OCI-LY3 (cell line): ENCODE data around the gene SLC6A15.

Experiments
- H2AFZ ChIP-seq: fragments of 200-600, 300-600 bp; shearing (Covaris generic); 2 replicates; pipeline ENCODE4 v1.6.0; 2014; ENCODE audit warnings: antibody characterized with exemption, low read depth, low read length
- H3K27ac ChIP-seq: fragments of 200-600, 300-600 bp; sonication (generic); 2 replicates; pipeline ENCODE4 v1.5.1; 2014; ENCODE audit warnings: mild to moderate bottlenecking, low read length, moderate library complexity, mixed read lengths
- H3K27me3 ChIP-seq: fragments of 200-600, 300-600 bp; sonication (generic); 2 replicates; pipeline ENCODE4 v1.6.1; 2014; ENCODE audit warnings: low read depth, low read length, mixed read lengths
- H3K36me3 ChIP-seq: fragments of 200-600, 300-600 bp; sonication (generic); replicated peaks from 2 replicates; pipeline ENCODE3; 2014; ENCODE audit warnings: low read depth, low read length, mixed read lengths
- H3K4me1 ChIP-seq: fragments of 300-600, 200-600 bp; sonication (generic); 2 replicates; pipeline ENCODE4 v1.6.1; 2014; ENCODE audit warnings: low read length, mixed read lengths
- H3K4me2 ChIP-seq: fragments of 200-600, 300-600 bp; sonication (generic); 2 replicates; pipeline ENCODE4 v1.6.1; 2014; ENCODE audit warnings: low read length, mixed read lengths
- H3K4me3 ChIP-seq: fragments of 300-600, 200-600 bp; sonication (generic); 2 replicates; pipeline ENCODE4 v1.5.1; 2014; ENCODE audit warnings: antibody characterized with exemption, mild to moderate bottlenecking, low read length, moderate library complexity
- H3K79me2 ChIP-seq: fragments of 300-600, 200-600 bp; shearing (Covaris generic); 2 replicates; pipeline ENCODE4 v1.6.1; 2014; ENCODE audit warnings: mild to moderate bottlenecking, low read length, mixed read lengths
- H3K9ac ChIP-seq: fragments of 300-600, 200-600 bp; shearing (Covaris generic); 2 replicates; pipeline ENCODE4 v1.6.0; 2014; ENCODE audit warnings: mild to moderate bottlenecking, low read length, moderate library complexity
- H3K9me3 ChIP-seq: fragments of 200-600, 300-600 bp; shearing (Covaris generic); 2 replicates; pipeline ENCODE4 v1.6.1; 2014; ENCODE audit warnings: low read length, mixed read lengths; ENCODE audit not compliant: insufficient read depth
- H4K20me1 ChIP-seq: fragments of 200-600, 300-600 bp; sonication (generic); 2 replicates; pipeline ENCODE4 v1.6.1; 2016; ENCODE audit warnings: low read length, mixed read lengths; ENCODE audit not compliant: insufficient read depth
- EZH2phosphoT487 ChIP-seq: fragments of 200-600 bp; shearing (Covaris generic); IDR thresholded peaks from 2 replicates; pipeline ENCODE4 v1.6.1; 2018; ENCODE audit warnings: antibody characterized with exemption, mixed run types, low read depth
- TF ChIP-seq, protein P1 (sequence below): fragments of 200-600, 300-600 bp; sonication (generic); IDR thresholded peaks from 2 replicates; pipeline ENCODE4 v1.5.1; 2014; ENCODE audit warnings: antibody characterized with exemption, low read length, low read depth

SLC6A15 gene

DNA sequence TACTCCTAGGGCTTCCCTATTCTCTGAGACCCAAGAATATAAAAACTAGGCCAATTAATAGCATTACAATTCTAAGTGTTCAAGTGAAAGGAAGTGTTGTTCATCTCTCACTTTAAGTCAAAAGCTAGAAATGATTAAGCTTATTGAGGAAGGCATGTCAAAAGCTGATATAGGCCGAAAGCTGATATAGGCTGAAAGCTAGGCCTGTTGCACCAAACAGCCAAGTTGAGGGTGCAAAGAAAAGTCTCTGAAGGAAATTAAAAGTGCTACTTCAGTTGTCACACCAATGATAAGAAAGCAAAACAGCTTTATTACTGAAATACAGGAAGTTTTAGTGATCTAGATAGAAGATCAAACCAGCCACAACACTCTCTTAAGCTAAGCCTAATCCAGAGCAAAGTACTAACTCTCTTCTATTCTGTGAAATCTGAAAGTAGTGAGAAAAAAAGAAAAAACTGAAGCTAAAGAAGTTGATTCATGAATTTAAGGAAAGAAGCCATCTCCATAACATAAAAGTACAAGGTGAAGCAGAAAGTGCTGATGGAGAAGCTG lies 68.9 kb downstream of the SLC6A15 start:
- no peak overlapping the region for H3K9ac ChIP-seq

DNA sequence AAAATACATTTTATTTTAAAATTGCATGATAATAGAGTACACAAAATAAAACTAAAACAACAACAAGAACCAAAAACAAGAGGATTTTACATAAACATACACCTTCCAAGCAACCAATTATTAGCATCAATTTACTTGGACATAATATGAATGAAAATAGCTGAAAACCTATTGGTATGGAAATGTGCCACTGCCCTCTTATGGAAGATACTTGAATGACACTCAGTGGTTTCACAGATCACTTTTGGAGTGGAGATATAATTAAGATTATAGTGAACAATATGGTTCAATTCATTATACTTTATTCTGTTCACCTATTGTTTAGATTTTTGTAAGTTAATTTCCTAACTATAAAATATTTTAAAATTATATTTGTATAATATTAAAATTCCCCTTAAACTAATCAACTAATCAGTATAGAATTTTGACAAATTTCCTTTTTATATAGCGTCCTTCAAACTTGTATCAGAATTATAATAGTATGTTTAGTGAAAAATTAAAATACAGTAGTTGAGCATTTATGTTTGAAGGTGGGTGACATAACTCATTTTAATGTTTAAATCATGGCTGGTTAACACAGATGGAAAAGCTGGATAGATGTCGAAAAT lies 70.1 kb downstream of the SLC6A15 start:
- Histone ChIP-seq H3K9me3 (no peaks in the 10 kb centered on the region), H3K36me3 (no peaks in the 10 kb centered on the region), H4K20me1 (no peaks in the 10 kb centered on the region), H3K9ac (no peak overlapping the region), H3K27me3 (no peaks in the 10 kb centered on the region), H3K4me2 (no peak overlapping the region), H3K27ac (no peak overlapping the region), H3K79me2 (no peaks in the 10 kb centered on the region), H2AFZ (no peak overlapping the region), H3K4me3 (no peak overlapping the region), H3K4me1 (peaks cover 13% of the 10 kb centered on the region)
- no peak for TF ChIP-seq EZH2phosphoT487
- TF ChIP-seq, protein P1, sequence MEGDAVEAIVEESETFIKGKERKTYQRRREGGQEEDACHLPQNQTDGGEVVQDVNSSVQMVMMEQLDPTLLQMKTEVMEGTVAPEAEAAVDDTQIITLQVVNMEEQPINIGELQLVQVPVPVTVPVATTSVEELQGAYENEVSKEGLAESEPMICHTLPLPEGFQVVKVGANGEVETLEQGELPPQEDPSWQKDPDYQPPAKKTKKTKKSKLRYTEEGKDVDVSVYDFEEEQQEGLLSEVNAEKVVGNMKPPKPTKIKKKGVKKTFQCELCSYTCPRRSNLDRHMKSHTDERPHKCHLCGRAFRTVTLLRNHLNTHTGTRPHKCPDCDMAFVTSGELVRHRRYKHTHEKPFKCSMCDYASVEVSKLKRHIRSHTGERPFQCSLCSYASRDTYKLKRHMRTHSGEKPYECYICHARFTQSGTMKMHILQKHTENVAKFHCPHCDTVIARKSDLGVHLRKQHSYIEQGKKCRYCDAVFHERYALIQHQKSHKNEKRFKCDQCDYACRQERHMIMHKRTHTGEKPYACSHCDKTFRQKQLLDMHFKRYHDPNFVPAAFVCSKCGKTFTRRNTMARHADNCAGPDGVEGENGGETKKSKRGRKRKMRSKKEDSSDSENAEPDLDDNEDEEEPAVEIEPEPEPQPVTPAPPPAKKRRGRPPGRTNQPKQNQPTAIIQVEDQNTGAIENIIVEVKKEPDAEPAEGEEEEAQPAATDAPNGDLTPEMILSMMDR, result peak; percentile 76

More for the DNA sequence above, 68.9 kb downstream of the SLC6A15 start:
- Histone ChIP-seq H3K9me3 (no peaks in the 10 kb centered on the region), H3K36me3 (no peaks in the 10 kb centered on the region), H3K4me1 (peaks cover 13% of the 10 kb centered on the region), H3K27me3 (no peaks in the 10 kb centered on the region), H3K4me2 (peak overlapping the region; percentile 21), H3K4me3 (no peak overlapping the region), H3K79me2 (no peaks in the 10 kb centered on the region), H4K20me1 (no peaks in the 10 kb centered on the region), H3K27ac (peak overlapping the region; percentile 27), H2AFZ (peak overlapping the region; percentile 32)
- TF ChIP-seq, protein P1, result no peak
- TF ChIP-seq EZH2phosphoT487, result no peak

DNA sequence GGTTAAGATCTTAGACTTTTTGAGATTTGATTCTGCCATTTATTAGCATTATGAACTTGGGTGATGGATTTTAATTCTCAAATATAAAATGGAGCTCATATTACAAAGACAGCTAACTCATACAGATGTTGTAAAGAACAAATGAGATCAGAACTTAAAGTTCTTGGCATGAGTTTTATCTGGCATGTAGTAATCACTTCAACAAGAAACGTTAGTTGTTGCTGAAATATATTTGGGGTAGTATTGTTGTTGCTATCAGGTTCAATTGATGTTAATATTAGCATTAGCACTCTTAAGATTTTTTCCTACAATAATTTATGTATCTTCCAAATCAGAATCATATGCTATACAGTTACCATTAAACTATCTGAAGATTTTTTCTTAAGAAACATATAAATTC lies 71.0 kb downstream of the SLC6A15 start:
- H3K27ac ChIP-seq, result no peak overlapping the region
- no peaks in the 10 kb centered on the region for H3K79me2 ChIP-seq
- peaks cover 13% of the 10 kb centered on the region for H3K4me1 ChIP-seq
- H3K27me3 ChIP-seq, result no peaks in the 10 kb centered on the region
- no peak overlapping the region for H3K4me2 ChIP-seq
- H3K4me3 ChIP-seq, result no peak overlapping the region
- H3K9ac ChIP-seq, result no peak overlapping the region
- H3K36me3 ChIP-seq, result no peaks in the 10 kb centered on the region
- no peak overlapping the region for H2AFZ ChIP-seq
- no peak for TF ChIP-seq EZH2phosphoT487
- TF ChIP-seq, protein P1, result no peak
- no peaks in the 10 kb centered on the region for H4K20me1 ChIP-seq
- no peaks in the 10 kb centered on the region for H3K9me3 ChIP-seq

DNA sequence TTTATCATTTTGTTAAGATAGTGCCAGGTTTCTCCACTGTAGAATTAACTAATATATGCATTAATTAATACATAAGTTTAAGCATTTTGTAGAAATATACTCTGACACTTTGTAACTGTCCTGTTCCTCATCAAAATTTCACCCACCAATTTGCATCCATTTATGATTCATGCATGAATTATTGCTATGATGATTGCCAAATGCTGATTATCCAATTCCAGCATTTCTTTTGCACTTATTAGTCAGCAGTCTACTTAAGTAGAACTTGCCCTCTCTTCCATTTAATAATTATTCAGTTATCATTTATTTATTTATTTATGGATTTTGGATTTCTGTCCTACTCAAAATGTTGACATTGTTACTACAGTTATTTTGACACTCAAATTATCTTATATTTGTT lies 72.2 kb downstream of the SLC6A15 start:
- H3K4me2 ChIP-seq, result no peak overlapping the region
- H2AFZ ChIP-seq, result no peak overlapping the region
- no peak overlapping the region for H3K4me3 ChIP-seq
- no peaks in the 10 kb centered on the region for H3K36me3 ChIP-seq
- H4K20me1 ChIP-seq, result no peaks in the 10 kb centered on the region
- no peaks in the 10 kb centered on the region for H3K27me3 ChIP-seq
- no peak overlapping the region for H3K27ac ChIP-seq
- no peak overlapping the region for H3K9ac ChIP-seq
- H3K9me3 ChIP-seq, result no peaks in the 10 kb centered on the region
- no peaks in the 10 kb centered on the region for H3K79me2 ChIP-seq
- H3K4me1 ChIP-seq, result peaks cover 13% of the 10 kb centered on the region
- TF ChIP-seq EZH2phosphoT487, result no peak
- TF ChIP-seq, protein P1, result no peak
